Articular chondrocyte of knee joint (primary cell): ENCODE data around the gene ZNF442. TPM values are rescaled to one million over a fixed set of nuclear protein-coding genes. Genes with fewer than 3 reads are reported as not detected.

Experiments
- small RNA-seq: library from RNA; depleted of rRNA; stranded (forward); fragments of <200 nt; gene quantifications from one replicate; pipeline ENCODE3, GENCODE V24; 2012
- total RNA-seq: library from RNA; depleted of rRNA; stranded (reverse); fragments of >200 nt; gene quantifications from 2 replicates; pipeline ENCODE4 v1.2.3, GENCODE V29; 2012

The ZNF442 gene
- total RNA-seq: 4.5 and 4.8 TPM in 2 replicates

GRCh38 chr19:12365236-12366162, at the start of gene ZNF442:
Gene ZNF442 (minus strand): TSS chr19:12365683. CDS start chr19:12363631, 2,052 bp downstream.

GRCh38 chr19:12400633-12401502, 35.4 kb upstream of the ZNF442 start, which contains the start of gene ZNF799:
Gene ZNF799 (minus strand): TSS chr19:12401271. CDS start chr19:12401070, 201 bp downstream.

GRCh38 chr19:12333162-12334159, 32.0 kb downstream of the ZNF442 start, which contains the start of gene ZNF563:
Gene ZNF563 (minus strand): TSS chr19:12333633. CDS start chr19:12333482, 151 bp downstream.

Small RNA genes within 50 kb of the gene (small RNA-seq; reads per million reads assigned to genes)
- not detected for gene RPS29P23

Other genes starting within 250 kb of the ZNF442 start
- gene ZNF20, start 225.3 kb downstream of the ZNF442 start, total RNA-seq: 6.3 and 10.6 TPM in 2 replicates
- gene ZNF625, start 208.9 kb downstream of the ZNF442 start, total RNA-seq: 12.9 and 18.2 TPM in 2 replicates
- 8.4 and 12.1 TPM in 2 replicates for gene ZNF136, start 202.6 kb downstream of the ZNF442 start, total RNA-seq
- gene ZNF44, start 70.8 kb downstream of the ZNF442 start, total RNA-seq: 13.3 and 13.5 TPM in 2 replicates
- 5.1 and 8.4 TPM in 2 replicates for gene ZNF563, start 32.0 kb downstream of the ZNF442 start, total RNA-seq
- gene ZNF799, start 35.6 kb upstream of the ZNF442 start, total RNA-seq: 2.9 and 4.4 TPM in 2 replicates
- gene ZNF443, start 75.3 kb upstream of the ZNF442 start, total RNA-seq: 2.4 and 5.0 TPM in 2 replicates
- gene ZNF709, start 119.1 kb upstream of the ZNF442 start, total RNA-seq: 5.5 and 7.7 TPM in 2 replicates
- gene ZNF564, start 185.8 kb upstream of the ZNF442 start, total RNA-seq: 9.8 and 12.3 TPM in 2 replicates
- 10.7 and 14.8 TPM in 2 replicates for gene ZNF490, start 245.1 kb upstream of the ZNF442 start, total RNA-seq
- 19.7 and 26.6 TPM in 2 replicates for gene ZNF791, start 245.2 kb upstream of the ZNF442 start, total RNA-seq